ENCODE results near the gene ANKRD44.

ANKRD44 gene

DNA sequence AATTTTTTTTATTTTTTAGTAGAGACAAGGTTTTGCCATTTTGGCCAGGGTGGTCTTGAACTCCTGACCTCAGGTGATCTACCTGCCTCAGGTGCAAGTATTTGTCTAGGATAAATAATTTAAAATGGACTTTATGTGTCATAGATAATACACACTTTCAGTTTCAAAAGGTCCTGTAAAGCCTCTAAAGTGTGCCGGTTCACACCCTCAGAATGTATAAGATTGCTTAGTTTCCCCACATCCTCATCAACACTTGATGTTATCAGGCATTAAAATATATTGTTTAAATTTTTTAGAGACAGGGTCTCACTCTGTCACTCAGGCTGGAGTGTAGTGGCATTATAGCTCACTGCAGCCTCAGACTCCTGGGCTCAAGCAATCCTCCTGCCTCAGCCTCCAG is 170.5 kb downstream of the ANKRD44 start:
- no peak overlapping the region for H3K4me3 ChIP-seq (ENCODE audit: low read depth, low read length)
- H3K9ac ChIP-seq (ENCODE audit: low read depth, low read length) = no peak overlapping the region
- H3K36me3 ChIP-seq (ENCODE audit: control insufficient read depth, insufficient read depth, low read length) = no peaks in the 10 kb centered on the region
- no peaks in the 10 kb centered on the region for H3K27me3 ChIP-seq (ENCODE audit: control insufficient read depth, insufficient read depth, low read length)
- no peaks in the 10 kb centered on the region for H3K9me3 ChIP-seq (ENCODE audit: control insufficient read depth, insufficient read depth, low read length)
- no peaks in the 10 kb centered on the region for H3K4me1 ChIP-seq (ENCODE audit: control insufficient read depth, insufficient read depth, low read length)

DNA sequence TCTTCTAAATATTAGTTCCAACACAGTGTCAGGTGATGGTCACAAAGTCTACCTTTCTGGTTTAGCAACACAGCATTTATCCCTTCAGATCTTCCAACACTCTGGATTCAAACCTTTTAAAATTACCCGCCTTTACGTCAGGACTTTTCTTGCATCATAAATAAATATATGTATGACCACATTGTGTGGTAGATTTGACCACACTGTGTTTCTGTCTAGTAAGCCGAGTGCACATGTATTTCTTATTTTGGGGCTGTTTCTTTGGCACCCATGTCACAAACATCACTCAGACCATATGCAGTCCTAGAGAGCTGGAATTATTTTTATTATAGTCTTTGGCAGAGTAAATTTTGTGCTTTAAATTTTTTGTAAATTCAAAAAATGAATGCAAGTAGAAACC is 172.1 kb downstream of the ANKRD44 start:
- H3K27me3 ChIP-seq (ENCODE audit: control insufficient read depth, insufficient read depth, low read length) = no peaks in the 10 kb centered on the region
- H3K9ac ChIP-seq (ENCODE audit: low read depth, low read length) = no peak overlapping the region
- no peaks in the 10 kb centered on the region for H3K4me1 ChIP-seq (ENCODE audit: control insufficient read depth, insufficient read depth, low read length)
- no peaks in the 10 kb centered on the region for H3K9me3 ChIP-seq (ENCODE audit: control insufficient read depth, insufficient read depth, low read length)
- H3K36me3 ChIP-seq (ENCODE audit: control insufficient read depth, insufficient read depth, low read length) = no peaks in the 10 kb centered on the region
- H3K4me3 ChIP-seq (ENCODE audit: low read depth, low read length) = no peak overlapping the region

DNA sequence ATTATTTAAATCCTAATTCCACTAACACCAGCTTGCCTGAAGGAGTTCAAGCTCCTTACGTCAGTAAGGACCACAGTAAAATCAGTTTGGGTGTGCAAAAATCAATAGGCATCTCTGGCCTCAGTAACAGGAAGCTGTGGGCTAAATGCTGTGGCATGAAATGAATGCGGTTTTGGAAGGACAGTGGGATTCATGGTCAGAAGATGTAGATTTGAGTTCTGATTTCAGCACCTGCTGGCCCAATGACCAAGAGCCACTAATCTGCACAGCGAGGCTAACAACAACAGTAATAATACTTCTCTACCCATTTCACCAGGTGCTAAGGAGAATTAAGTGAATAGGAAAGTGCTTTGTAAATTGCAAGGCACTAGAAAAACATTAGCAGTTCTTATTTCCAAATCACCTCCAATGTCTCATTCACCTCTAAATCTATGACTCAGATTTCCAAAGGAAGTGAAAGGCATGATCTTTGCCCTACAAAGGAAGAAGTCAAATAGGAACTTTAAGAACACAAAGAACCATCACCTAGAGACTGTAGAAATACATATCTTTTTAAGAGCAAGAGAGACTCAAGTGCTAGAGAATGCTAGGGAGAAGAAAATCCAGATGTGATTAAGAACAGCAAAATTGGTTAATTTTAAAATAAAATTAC is 172.6 kb downstream of the ANKRD44 start:
- no peaks in the 10 kb centered on the region for H3K9me3 ChIP-seq (ENCODE audit: control insufficient read depth, insufficient read depth, low read length)
- no peak overlapping the region for H3K9ac ChIP-seq (ENCODE audit: low read depth, low read length)
- no peaks in the 10 kb centered on the region for H3K27me3 ChIP-seq (ENCODE audit: control insufficient read depth, insufficient read depth, low read length)
- H3K36me3 ChIP-seq (ENCODE audit: control insufficient read depth, insufficient read depth, low read length) = no peaks in the 10 kb centered on the region
- H3K4me1 ChIP-seq (ENCODE audit: control insufficient read depth, insufficient read depth, low read length) = no peaks in the 10 kb centered on the region
- no peak overlapping the region for H3K4me3 ChIP-seq (ENCODE audit: low read depth, low read length)

DNA sequence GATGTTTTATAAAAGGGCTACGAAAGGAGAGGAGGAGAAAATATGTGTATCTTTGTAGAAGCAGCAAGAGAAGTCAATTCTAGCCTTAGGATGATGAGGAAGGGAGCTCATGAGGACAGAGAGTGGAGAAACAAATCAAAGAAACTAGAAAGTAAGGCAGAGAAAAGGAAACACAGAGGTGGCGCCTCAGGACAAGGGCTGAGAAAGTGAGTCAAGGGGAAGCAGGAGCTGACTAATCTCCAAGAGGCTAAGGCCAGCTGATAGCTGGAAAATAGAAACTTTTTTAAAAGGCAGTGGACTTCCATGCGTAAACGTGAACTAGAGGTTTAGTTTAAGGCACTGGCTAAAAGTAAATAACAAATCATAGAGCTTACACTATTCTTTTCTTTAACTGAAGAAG is 173.3 kb downstream of the ANKRD44 start:
- H3K9ac ChIP-seq (ENCODE audit: low read depth, low read length) = no peak overlapping the region
- no peaks in the 10 kb centered on the region for H3K36me3 ChIP-seq (ENCODE audit: control insufficient read depth, insufficient read depth, low read length)
- no peaks in the 10 kb centered on the region for H3K9me3 ChIP-seq (ENCODE audit: control insufficient read depth, insufficient read depth, low read length)
- no peaks in the 10 kb centered on the region for H3K27me3 ChIP-seq (ENCODE audit: control insufficient read depth, insufficient read depth, low read length)
- no peak overlapping the region for H3K4me3 ChIP-seq (ENCODE audit: low read depth, low read length)
- no peaks in the 10 kb centered on the region for H3K4me1 ChIP-seq (ENCODE audit: control insufficient read depth, insufficient read depth, low read length)

- H3K9ac ChIP-seq (ENCODE audit: low read depth, low read length) = no peak overlapping the region
- no peaks in the 10 kb centered on the region for H3K4me1 ChIP-seq (ENCODE audit: control insufficient read depth, insufficient read depth, low read length)
- H3K36me3 ChIP-seq (ENCODE audit: control insufficient read depth, insufficient read depth, low read length) = no peaks in the 10 kb centered on the region
- H3K4me3 ChIP-seq (ENCODE audit: low read depth, low read length) = no peak overlapping the region
- no peaks in the 10 kb centered on the region for H3K9me3 ChIP-seq (ENCODE audit: control insufficient read depth, insufficient read depth, low read length)
- H3K27me3 ChIP-seq (ENCODE audit: control insufficient read depth, insufficient read depth, low read length) = no peaks in the 10 kb centered on the region
These were observed 174.1 kb downstream of the ANKRD44 start for GRCh38 chr2:197136452-197136851.

GRCh38 chr2:197135806-197136205 is 174.8 kb downstream of the ANKRD44 start:
- Histone ChIP-seq H3K9ac (ENCODE audit: low read depth, low read length) (no peak overlapping the region), H3K9me3 (ENCODE audit: control insufficient read depth, insufficient read depth, low read length) (no peaks in the 10 kb centered on the region), H3K4me1 (ENCODE audit: control insufficient read depth, insufficient read depth, low read length) (no peaks in the 10 kb centered on the region), H3K4me3 (ENCODE audit: low read depth, low read length) (no peak overlapping the region), H3K36me3 (ENCODE audit: control insufficient read depth, insufficient read depth, low read length) (no peaks in the 10 kb centered on the region), H3K27me3 (ENCODE audit: control insufficient read depth, insufficient read depth, low read length) (no peaks in the 10 kb centered on the region)

- no peaks in the 10 kb centered on the region for H3K27me3 ChIP-seq (ENCODE audit: control insufficient read depth, insufficient read depth, low read length)
- no peak overlapping the region for H3K4me3 ChIP-seq (ENCODE audit: low read depth, low read length)
- H3K9ac ChIP-seq (ENCODE audit: low read depth, low read length) = no peak overlapping the region
- no peaks in the 10 kb centered on the region for H3K4me1 ChIP-seq (ENCODE audit: control insufficient read depth, insufficient read depth, low read length)
- H3K9me3 ChIP-seq (ENCODE audit: control insufficient read depth, insufficient read depth, low read length) = no peaks in the 10 kb centered on the region
- H3K36me3 ChIP-seq (ENCODE audit: control insufficient read depth, insufficient read depth, low read length) = no peaks in the 10 kb centered on the region
These were observed 176.4 kb downstream of the ANKRD44 start for GRCh38 chr2:197134206-197134605.

- Histone ChIP-seq H3K4me3 (ENCODE audit: low read depth, low read length) (no peak overlapping the region), H3K36me3 (ENCODE audit: control insufficient read depth, insufficient read depth, low read length) (no peaks in the 10 kb centered on the region), H3K9ac (ENCODE audit: low read depth, low read length) (no peak overlapping the region), H3K27me3 (ENCODE audit: control insufficient read depth, insufficient read depth, low read length) (no peaks in the 10 kb centered on the region), H3K4me1 (ENCODE audit: control insufficient read depth, insufficient read depth, low read length) (no peaks in the 10 kb centered on the region), H3K9me3 (ENCODE audit: control insufficient read depth, insufficient read depth, low read length) (no peaks in the 10 kb centered on the region)
These were observed 179.1 kb downstream of the ANKRD44 start for GRCh38 chr2:197131558-197131855.

GRCh38 chr2:197130318-197130717 is 180.3 kb downstream of the ANKRD44 start:
- no peaks in the 10 kb centered on the region for H3K36me3 ChIP-seq (ENCODE audit: control insufficient read depth, insufficient read depth, low read length)
- no peaks in the 10 kb centered on the region for H3K9me3 ChIP-seq (ENCODE audit: control insufficient read depth, insufficient read depth, low read length)
- no peak overlapping the region for H3K9ac ChIP-seq (ENCODE audit: low read depth, low read length)
- no peak overlapping the region for H3K4me3 ChIP-seq (ENCODE audit: low read depth, low read length)
- no peaks in the 10 kb centered on the region for H3K4me1 ChIP-seq (ENCODE audit: control insufficient read depth, insufficient read depth, low read length)
- no peaks in the 10 kb centered on the region for H3K27me3 ChIP-seq (ENCODE audit: control insufficient read depth, insufficient read depth, low read length)

GRCh38 chr2:197128897-197129296 is 181.7 kb downstream of the ANKRD44 start:
- Histone ChIP-seq H3K27me3 (ENCODE audit: control insufficient read depth, insufficient read depth, low read length) (no peaks in the 10 kb centered on the region), H3K4me1 (ENCODE audit: control insufficient read depth, insufficient read depth, low read length) (no peaks in the 10 kb centered on the region), H3K9me3 (ENCODE audit: control insufficient read depth, insufficient read depth, low read length) (no peaks in the 10 kb centered on the region), H3K9ac (ENCODE audit: low read depth, low read length) (no peak overlapping the region), H3K36me3 (ENCODE audit: control insufficient read depth, insufficient read depth, low read length) (no peaks in the 10 kb centered on the region), H3K4me3 (ENCODE audit: low read depth, low read length) (no peak overlapping the region)

- Histone ChIP-seq H3K9ac (ENCODE audit: low read depth, low read length) (no peak overlapping the region), H3K4me3 (ENCODE audit: low read depth, low read length) (no peak overlapping the region), H3K9me3 (ENCODE audit: control insufficient read depth, insufficient read depth, low read length) (no peaks in the 10 kb centered on the region), H3K36me3 (ENCODE audit: control insufficient read depth, insufficient read depth, low read length) (no peaks in the 10 kb centered on the region), H3K27me3 (ENCODE audit: control insufficient read depth, insufficient read depth, low read length) (no peaks in the 10 kb centered on the region), H3K4me1 (ENCODE audit: control insufficient read depth, insufficient read depth, low read length) (no peaks in the 10 kb centered on the region)
These were observed 182.5 kb downstream of the ANKRD44 start for GRCh38 chr2:197128126-197128525.

DNA sequence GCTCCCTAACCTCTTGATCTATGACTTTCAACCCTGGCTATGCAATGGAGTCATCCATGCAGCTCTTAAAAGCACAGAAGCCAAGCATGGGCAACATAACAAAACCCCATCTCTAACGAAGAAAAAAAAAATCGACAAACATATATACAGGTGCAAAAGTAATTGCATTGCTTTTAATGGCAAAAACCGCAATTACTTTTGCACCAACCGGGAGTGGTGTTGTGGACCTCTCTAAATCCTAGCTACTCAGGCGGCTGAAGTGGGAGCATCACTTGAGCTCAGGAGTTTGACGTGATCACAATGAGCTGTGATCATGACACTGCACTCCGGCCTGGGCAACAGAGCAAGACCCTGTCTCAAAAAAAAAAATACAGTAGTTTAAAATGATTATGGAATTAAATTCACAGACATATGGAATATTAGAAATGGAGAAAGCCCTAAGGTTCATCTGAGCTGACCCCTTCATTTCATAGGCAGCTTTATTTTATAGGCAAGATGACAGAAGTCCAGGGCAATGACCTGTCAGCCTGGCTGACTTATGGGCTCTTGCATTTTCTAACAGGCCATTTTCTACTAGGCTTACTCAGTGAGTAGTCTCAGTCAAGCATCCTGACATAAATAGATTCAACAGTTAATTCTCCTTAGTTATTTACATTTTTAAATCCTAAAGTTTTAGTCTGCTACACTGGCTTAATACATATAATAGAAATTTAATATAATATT is 183.8 kb downstream of the ANKRD44 start:
- H3K9me3 ChIP-seq (ENCODE audit: control insufficient read depth, insufficient read depth, low read length) = no peaks in the 10 kb centered on the region
- H3K4me3 ChIP-seq (ENCODE audit: low read depth, low read length) = no peak overlapping the region
- no peak overlapping the region for H3K9ac ChIP-seq (ENCODE audit: low read depth, low read length)
- H3K27me3 ChIP-seq (ENCODE audit: control insufficient read depth, insufficient read depth, low read length) = no peaks in the 10 kb centered on the region
- H3K36me3 ChIP-seq (ENCODE audit: control insufficient read depth, insufficient read depth, low read length) = no peaks in the 10 kb centered on the region
- H3K4me1 ChIP-seq (ENCODE audit: control insufficient read depth, insufficient read depth, low read length) = no peaks in the 10 kb centered on the region

Measured in iPS-15b (cell line).